Cardiac muscle cell (in vitro differentiated cells and primary cell): ENCODE results near the gene ACADM. TPM values are rescaled to one million over a fixed set of nuclear protein-coding genes. Genes with fewer than 3 reads are reported as not detected.
"Not testable (repeated sequence)": the region's sequence is repeated elsewhere in the genome, so short reads cannot be mapped to it uniquely, and the experiment has no call there.

ENCODE experiments used
- DNase-seq, 2 donors: peaks; one replicate each; pipeline versions ENCODE4 v3.0.0 to v3.0.0-alpha.2; 2010 to 2017; ENCODE audit warnings: low read depth in 1 of 2, low spot score in 1 of 2
- H3K27ac ChIP-seq: fragments of 200-600 bp; sonication (generic); 2 replicates; pipeline ENCODE4 v1.5.1; 2016
- H3K27me3 ChIP-seq: fragments of 200-600 bp; sonication (generic); 2 replicates; pipeline ENCODE4 v1.6.0; 2016; ENCODE audit warnings: control low read depth
- H3K36me3 ChIP-seq: fragments of 200-600 bp; sonication (generic); 2 replicates; pipeline ENCODE4 v1.5.1; 2016; ENCODE audit warnings: control low read depth
- H3K4me1 ChIP-seq: fragments of 200-600 bp; sonication (generic); 2 replicates; pipeline ENCODE4 v1.8.1; 2017; ENCODE audit warnings: low read depth, mild to moderate bottlenecking, mixed run types
- H3K4me3 ChIP-seq: fragments of 200-600 bp; sonication (generic); 2 replicates; pipeline ENCODE4 v1.5.1; 2016; ENCODE audit warnings: mild to moderate bottlenecking
- H3K9me3 ChIP-seq: fragments of 200-600 bp; sonication (generic); 2 replicates; pipeline ENCODE4 v1.5.1; 2017; ENCODE audit warnings: low read depth, mild to moderate bottlenecking, control low read depth
- polyA plus RNA-seq: library from polyadenylated mRNA; unstranded; fragments of >200 nt; fragmentation: Nextera tagmentation; extraction: Ambion mirVana; gene quantifications from 2 replicates; pipeline ENCODE4 v1.2.1, GENCODE V29; 2016
- total RNA-seq: library from RNA; depleted of rRNA; stranded (reverse); fragments of >200 nt; gene quantifications from 2 replicates; pipeline ENCODE4 v1.2.3, GENCODE V29; 2016
- TF ChIP-seq, protein P1 (sequence below): IDR thresholded peaks from 2 replicates; pipeline ENCODE4 v1.5.1; 2012; ENCODE audit warnings: low read depth, mild to moderate bottlenecking, low read length

Gene ACADM
- total and polyA plus RNA-seq, 2 experiments from 2014 or later = 63.3 to 96.9 TPM

DNA sequence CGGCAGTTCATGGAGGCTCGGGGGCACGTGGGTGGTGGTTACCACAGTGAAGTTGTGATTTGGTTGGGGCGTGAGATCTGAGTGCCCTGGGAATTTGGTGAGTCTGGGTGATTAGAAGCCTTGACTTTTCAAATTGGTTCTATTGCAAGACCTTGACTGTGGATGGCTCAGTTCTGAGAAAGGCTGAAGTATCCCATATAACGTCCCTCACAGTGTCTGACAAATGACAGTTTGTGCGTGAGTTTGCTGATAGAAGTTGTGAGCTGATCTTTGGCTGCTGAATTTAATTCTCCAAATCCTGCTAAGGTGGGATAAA is 72.7 kb downstream of the ACADM start:
- Histone ChIP-seq H3K9me3 (no peaks in the 10 kb centered on the region), H3K27ac (peak overlapping the region; percentile 45), H3K36me3 (peaks cover 49% of the 10 kb centered on the region), H3K4me3 (no peak overlapping the region), H3K27me3 (no peaks in the 10 kb centered on the region), H3K4me1 (no peaks in the 10 kb centered on the region)
- TF ChIP-seq, protein P1, sequence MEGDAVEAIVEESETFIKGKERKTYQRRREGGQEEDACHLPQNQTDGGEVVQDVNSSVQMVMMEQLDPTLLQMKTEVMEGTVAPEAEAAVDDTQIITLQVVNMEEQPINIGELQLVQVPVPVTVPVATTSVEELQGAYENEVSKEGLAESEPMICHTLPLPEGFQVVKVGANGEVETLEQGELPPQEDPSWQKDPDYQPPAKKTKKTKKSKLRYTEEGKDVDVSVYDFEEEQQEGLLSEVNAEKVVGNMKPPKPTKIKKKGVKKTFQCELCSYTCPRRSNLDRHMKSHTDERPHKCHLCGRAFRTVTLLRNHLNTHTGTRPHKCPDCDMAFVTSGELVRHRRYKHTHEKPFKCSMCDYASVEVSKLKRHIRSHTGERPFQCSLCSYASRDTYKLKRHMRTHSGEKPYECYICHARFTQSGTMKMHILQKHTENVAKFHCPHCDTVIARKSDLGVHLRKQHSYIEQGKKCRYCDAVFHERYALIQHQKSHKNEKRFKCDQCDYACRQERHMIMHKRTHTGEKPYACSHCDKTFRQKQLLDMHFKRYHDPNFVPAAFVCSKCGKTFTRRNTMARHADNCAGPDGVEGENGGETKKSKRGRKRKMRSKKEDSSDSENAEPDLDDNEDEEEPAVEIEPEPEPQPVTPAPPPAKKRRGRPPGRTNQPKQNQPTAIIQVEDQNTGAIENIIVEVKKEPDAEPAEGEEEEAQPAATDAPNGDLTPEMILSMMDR = no peak
- DNase-seq = no peak

DNA sequence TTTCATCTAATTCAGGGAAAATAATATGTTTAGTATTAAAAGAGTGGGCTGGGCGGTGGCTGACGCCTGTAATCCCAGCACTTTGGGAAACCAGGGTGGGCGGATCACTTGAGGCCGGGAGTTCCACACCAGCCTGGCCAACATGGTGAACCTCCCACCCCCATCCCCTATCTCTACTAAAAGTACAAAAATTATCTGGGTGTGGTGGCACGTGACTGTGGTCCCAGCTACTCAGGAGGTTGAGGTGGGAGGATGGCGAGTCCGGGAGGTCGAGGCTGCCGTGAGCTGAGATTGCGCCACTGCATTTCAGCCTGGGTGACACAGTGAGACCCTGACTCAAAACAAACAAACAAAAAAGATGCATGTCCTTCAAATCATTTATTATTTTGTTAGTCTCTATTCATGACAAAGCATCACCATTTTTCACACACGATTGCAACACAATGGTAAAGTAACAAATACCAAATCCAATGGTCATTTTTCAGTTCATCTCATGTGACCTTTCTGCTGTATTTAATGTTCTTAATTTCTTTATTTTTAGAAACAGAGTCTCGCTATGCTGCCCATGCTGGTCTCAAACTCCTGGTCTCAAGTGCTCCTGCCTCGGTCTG is 73.2 kb downstream of the ACADM start:
- no peaks in the 10 kb centered on the region for H3K9me3 ChIP-seq
- H3K27me3 ChIP-seq = no peaks in the 10 kb centered on the region
- no peak overlapping the region for H3K4me3 ChIP-seq
- H3K36me3 ChIP-seq = peaks cover 44% of the 10 kb centered on the region
- DNase-seq = no peak
- H3K4me1 ChIP-seq = no peaks in the 10 kb centered on the region
- TF ChIP-seq, protein P1 = no peak
- H3K27ac ChIP-seq = peak overlapping the region; percentile 45

DNA sequence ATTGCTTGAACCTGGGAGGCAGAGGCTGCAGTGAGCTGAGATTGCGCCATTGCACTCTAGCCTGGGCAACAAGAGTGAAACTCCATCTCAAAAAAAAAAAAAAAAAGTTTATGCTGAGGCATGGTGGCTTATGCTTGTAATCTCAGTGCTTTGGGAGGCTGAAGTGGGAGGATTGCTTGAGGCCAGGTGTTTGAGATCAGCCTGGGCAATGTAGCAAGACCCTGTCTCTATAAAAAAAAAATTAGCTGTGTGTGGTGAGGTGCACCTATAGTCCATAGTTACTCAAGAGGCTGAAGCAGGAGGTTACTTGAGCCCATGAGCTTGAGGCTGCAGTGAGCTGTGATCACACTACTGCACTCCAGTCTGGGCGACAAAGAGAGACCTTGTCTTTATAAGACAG is 77.0 kb downstream of the ACADM start:
- H3K27me3 ChIP-seq, H3K4me1 ChIP-seq, H3K36me3 ChIP-seq, H3K4me3 ChIP-seq, H3K9me3 ChIP-seq, H3K27ac ChIP-seq, DNase-seq: not testable (repeated sequence)

DNA sequence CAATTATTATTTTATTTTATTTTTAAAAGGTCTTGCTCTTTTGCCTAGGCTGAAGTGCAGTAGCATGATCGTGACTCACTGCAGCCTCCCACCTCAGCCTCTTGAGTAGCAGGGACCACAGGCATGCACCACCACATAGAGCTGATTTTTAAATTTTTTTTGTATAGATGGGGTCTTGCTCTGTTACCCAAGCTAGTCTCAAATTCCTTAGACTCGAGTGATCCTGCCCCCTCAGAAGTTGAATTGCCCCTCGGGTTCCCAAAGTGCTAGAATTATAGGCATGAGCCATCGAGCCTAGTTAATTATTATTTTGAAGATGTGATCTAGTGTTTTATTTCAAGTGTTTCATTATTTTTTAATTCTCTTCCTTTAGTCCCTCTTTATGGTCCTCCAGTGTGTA is 84.4 kb downstream of the ACADM start:
- no peaks in the 10 kb centered on the region for H3K4me1 ChIP-seq
- H3K27ac ChIP-seq = no peak overlapping the region
- no peak overlapping the region for H3K4me3 ChIP-seq
- no peak for DNase-seq
- TF ChIP-seq, protein P1 = no peak
- no peaks in the 10 kb centered on the region for H3K27me3 ChIP-seq
- H3K9me3 ChIP-seq = no peaks in the 10 kb centered on the region
- no peaks in the 10 kb centered on the region for H3K36me3 ChIP-seq

DNA sequence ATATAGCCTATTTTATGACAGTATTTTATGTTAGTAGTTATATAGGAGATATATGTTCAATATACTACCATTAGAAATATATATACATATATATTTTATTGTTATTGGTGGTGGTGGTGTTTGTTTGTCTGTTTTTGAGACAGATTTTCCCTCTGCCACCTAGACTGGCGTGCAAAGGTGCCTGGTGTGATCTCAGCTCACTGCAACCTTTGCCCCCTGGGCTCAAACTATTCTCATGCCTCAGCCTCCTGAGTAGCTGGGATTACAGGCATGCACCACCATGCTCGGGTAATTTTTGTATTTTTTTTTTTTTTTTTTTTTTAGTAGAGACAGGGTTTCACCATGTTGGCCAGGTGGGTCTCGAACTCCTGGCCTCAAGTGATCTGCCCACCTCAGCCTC is 85.6 kb downstream of the ACADM start:
- H3K4me3 ChIP-seq, H3K27ac ChIP-seq, H3K36me3 ChIP-seq, H3K9me3 ChIP-seq, H3K27me3 ChIP-seq, H3K4me1 ChIP-seq, DNase-seq: not testable (repeated sequence)

DNA sequence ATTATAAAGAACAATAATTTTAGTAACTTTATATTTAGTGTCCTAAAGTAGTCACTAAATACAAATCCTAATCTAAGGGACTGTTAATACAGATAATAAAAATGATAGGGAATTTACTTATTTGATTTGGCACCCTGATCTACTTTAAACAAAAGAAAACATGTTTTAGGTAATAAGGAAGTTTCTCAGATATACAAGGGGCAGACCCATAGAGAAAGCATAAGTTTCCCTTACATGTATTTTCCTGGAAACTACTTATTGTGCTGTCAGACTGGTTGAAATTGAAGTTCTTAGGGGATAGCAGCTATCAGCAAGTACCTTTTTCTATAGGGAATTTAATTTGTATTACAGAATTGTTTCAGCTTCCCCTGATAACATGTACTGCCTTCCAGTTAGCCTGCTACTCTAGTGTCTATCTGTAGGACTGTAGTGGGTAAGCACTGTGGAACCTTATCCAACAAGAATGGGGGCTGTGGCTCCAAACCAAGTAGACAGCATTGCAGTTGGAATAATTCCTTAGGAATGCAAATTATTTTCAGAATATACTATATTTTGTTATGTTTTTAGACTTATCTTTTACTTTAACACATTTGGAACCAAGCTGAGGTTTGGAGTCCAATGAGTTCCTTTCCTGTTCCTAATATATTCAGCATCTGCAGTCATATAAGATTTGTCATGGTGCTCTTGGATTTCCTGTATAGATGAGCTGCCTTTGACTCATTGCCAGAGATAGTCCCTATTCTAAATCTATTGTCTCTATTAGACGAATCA is 86.9 kb downstream of the ACADM start:
- H3K27me3 ChIP-seq = no peaks in the 10 kb centered on the region
- no peak overlapping the region for H3K4me3 ChIP-seq
- peak in 1 of 2 donors; percentile 18 for DNase-seq
- H3K9me3 ChIP-seq = no peaks in the 10 kb centered on the region
- H3K36me3 ChIP-seq = no peaks in the 10 kb centered on the region
- H3K4me1 ChIP-seq = no peaks in the 10 kb centered on the region
- no peak overlapping the region for H3K27ac ChIP-seq
- TF ChIP-seq, protein P1 = no peak
